SK-N-SH treated with all-trans-retinoic acid at 6 μM for 48 hours (cell line): ENCODE results near the gene PACS1.

Experiments
- ARNTL ChIP-seq: fragments of 450-650 bp; formaldehyde crosslinking; IDR thresholded peaks from 2 replicates; pipeline ENCODE4 v1.5.0; 2020; ENCODE audit warnings: low read depth, mild to moderate bottlenecking, moderate library complexity, borderline replicate concordance
- BACH2 ChIP-seq: fragments of 250-450 bp; sonication (Bioruptor Pico); IDR thresholded peaks from 2 replicates; pipeline ENCODE4 v1.9.0; 2021; ENCODE audit warnings: mild to moderate bottlenecking, borderline replicate concordance
- CREB5 ChIP-seq: fragments of 250-450 bp; sonication (Bioruptor Pico); IDR thresholded peaks from 2 replicates; pipeline ENCODE4 v1.5.1; 2020; ENCODE audit warnings: low read depth, mild to moderate bottlenecking, moderate library complexity
- CSDC2 ChIP-seq: fragments of 250-450 bp; sonication (Bioruptor Pico); IDR thresholded peaks from 2 replicates; pipeline ENCODE4 v1.5.0; 2020; ENCODE audit warnings: mild to moderate bottlenecking, moderate library complexity
- ESRRG ChIP-seq: fragments of 250-450 bp; sonication (Bioruptor Pico); IDR thresholded peaks from 2 replicates; pipeline ENCODE4 v1.6.1; 2021; ENCODE audit warnings: mild to moderate bottlenecking
- ISL1 ChIP-seq: fragments of 250-450 bp; sonication (Bioruptor Pico); IDR thresholded peaks from 2 replicates; pipeline ENCODE4 v2.1.2; 2022; ENCODE audit warnings: mild to moderate bottlenecking, moderate library complexity
- PPARA ChIP-seq: fragments of 250-450 bp; sonication (Bioruptor Pico); IDR thresholded peaks from 2 replicates; pipeline ENCODE4 v1.5.0; 2020; ENCODE audit warnings: mild to moderate bottlenecking, borderline replicate concordance
- RARB ChIP-seq: fragments of 250-450 bp; sonication (Bioruptor Pico); IDR thresholded peaks from 2 replicates; pipeline ENCODE4 v1.8.0; 2021; ENCODE audit warnings: mild to moderate bottlenecking, moderate library complexity
- SNAI2 ChIP-seq: fragments of 250-450 bp; sonication (Bioruptor Pico); IDR thresholded peaks from 2 replicates; pipeline ENCODE4 v1.5.0; 2020; ENCODE audit warnings: mild to moderate bottlenecking, moderate library complexity
- TCF4 ChIP-seq: fragments of 250-450 bp; sonication (Bioruptor Pico); IDR thresholded peaks from 2 replicates; pipeline ENCODE4 v1.8.0; 2021; ENCODE audit warnings: mild to moderate bottlenecking, moderate library complexity, borderline replicate concordance
- ZFP3 ChIP-seq: fragments of 250-450 bp; sonication (Bioruptor Pico); IDR thresholded peaks from 2 replicates; pipeline ENCODE4 v1.5.0; 2020; ENCODE audit warnings: mild to moderate bottlenecking, moderate library complexity
- ZFP30 ChIP-seq: fragments of 450-650 bp; formaldehyde crosslinking; IDR thresholded peaks from 2 replicates; pipeline ENCODE4 v1.5.0; 2022; ENCODE audit warnings: mild to moderate bottlenecking, moderate library complexity
- ZNF8 ChIP-seq: fragments of 450-650 bp; formaldehyde crosslinking; IDR thresholded peaks from 2 replicates; pipeline ENCODE4 v1.5.0; 2020; ENCODE audit warnings: mild to moderate bottlenecking, moderate library complexity
- TF ChIP-seq, protein P1 (sequence below): fragments of 250-450 bp; sonication (Bioruptor Pico); IDR thresholded peaks from 2 replicates; pipeline ENCODE4 v1.8.0; 2020; ENCODE audit warnings: mild to moderate bottlenecking, moderate library complexity, borderline replicate concordance

DNA sequence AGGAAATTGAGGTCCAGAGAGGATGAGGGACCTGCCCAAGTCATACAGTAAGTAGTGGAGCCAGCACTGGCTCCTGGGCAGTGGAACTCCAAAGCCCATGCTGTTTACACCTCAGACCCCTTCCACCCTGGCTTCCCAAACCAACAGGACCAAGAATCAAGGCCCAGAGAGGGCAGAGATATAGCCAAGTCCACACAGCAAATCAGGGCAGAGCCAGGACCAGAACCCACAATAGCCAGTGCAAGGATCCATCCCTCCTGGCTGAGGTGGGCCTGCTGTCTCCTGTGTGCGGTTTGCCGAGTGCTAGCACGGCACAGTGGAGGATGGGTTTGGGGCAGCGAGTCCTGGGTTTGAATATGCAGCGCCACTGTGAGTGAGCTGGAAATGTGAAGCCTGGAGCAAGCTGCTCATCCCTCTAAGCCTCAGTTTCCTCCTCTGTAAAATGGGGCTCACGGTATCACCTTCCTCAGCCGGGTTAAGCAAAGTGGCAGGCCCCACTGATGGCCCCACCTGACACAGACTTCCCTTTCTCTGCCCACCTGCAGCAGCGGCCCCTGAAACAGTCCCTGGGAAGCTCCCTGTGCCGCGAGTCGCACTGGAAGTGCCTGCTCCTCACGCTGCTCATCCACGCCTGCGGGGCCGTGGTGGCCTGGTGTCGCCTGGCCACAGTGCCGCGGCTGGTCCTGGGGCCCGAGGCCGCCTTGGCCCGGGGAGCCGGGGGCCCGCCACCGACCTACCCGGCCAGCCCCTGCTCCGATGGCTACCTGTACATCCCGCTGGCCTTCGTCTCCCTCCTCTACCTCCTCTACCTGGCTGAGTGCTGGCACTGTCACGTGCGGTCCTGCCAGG, 223.9 kb downstream of the PACS1 start:
- TF ChIP-seq TCF4 (CRISPR knock-in tag) = no peak
- no peak for TF ChIP-seq ZFP3
- TF ChIP-seq RARB (CRISPR knock-in tag) = no peak
- no peak for TF ChIP-seq CREB5 (CRISPR knock-in tag)
- no peak for TF ChIP-seq ESRRG (CRISPR knock-in tag)
- no peak for TF ChIP-seq ZNF8 (CRISPR knock-in tag)
- no peak for TF ChIP-seq ZFP30
- no peak for TF ChIP-seq ISL1
- TF ChIP-seq PPARA (CRISPR knock-in tag) = no peak
- TF ChIP-seq, protein P1, sequence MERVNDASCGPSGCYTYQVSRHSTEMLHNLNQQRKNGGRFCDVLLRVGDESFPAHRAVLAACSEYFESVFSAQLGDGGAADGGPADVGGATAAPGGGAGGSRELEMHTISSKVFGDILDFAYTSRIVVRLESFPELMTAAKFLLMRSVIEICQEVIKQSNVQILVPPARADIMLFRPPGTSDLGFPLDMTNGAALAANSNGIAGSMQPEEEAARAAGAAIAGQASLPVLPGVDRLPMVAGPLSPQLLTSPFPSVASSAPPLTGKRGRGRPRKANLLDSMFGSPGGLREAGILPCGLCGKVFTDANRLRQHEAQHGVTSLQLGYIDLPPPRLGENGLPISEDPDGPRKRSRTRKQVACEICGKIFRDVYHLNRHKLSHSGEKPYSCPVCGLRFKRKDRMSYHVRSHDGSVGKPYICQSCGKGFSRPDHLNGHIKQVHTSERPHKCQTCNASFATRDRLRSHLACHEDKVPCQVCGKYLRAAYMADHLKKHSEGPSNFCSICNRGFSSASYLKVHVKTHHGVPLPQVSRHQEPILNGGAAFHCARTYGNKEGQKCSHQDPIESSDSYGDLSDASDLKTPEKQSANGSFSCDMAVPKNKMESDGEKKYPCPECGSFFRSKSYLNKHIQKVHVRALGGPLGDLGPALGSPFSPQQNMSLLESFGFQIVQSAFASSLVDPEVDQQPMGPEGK = no peak
- no peak for TF ChIP-seq CSDC2 (CRISPR knock-in tag)
- no peak for TF ChIP-seq BACH2 (CRISPR knock-in tag)
- no peak for TF ChIP-seq ARNTL (CRISPR knock-in tag)
- TF ChIP-seq SNAI2 (CRISPR knock-in tag) = no peak
